ENCODE measurements around the gene TRMU.

Gene TRMU

DNA sequence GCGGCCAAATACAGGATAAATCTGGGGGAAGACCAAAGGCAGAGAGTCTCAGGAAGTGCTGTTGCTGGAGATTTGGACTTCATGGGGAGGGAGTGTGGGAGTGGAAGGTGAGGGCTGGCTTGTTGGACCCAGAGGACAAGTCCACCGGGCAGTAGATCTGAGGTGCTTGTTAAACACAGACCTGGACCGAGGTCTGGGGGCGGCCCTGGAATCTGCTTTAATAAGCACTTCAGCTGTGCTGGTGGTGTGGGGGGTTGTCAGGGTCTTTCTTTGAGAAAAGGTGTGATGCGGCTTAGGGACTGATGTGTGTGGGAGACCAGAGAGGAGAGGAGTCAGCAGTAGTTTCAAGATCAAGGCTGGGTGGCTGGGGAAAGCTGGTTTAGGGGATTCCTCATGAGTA, 4.4 kb downstream of the TRMU start:
- no peak for DNase-seq

DNA sequence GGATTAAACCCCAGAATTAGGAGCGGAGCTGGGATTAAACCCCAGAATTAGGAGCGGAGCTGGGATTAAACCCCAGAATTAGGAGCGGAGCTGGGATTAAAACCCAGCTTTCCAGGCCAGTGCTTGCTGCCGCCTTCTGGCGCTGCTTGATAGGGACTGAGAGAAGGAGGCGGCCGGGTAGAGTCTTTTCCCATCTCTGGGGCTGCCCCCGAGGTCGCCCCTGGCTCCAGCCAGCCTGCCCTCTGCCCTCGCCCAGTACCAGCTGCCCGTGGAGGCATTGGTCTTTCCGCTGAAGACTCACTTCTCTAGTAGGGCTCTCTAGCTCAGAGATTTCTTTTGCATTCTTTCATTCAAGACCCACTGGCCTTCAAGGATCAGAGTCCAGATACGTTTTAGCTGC, 5.2 kb downstream of the TRMU start:
- no peak for DNase-seq

DNA sequence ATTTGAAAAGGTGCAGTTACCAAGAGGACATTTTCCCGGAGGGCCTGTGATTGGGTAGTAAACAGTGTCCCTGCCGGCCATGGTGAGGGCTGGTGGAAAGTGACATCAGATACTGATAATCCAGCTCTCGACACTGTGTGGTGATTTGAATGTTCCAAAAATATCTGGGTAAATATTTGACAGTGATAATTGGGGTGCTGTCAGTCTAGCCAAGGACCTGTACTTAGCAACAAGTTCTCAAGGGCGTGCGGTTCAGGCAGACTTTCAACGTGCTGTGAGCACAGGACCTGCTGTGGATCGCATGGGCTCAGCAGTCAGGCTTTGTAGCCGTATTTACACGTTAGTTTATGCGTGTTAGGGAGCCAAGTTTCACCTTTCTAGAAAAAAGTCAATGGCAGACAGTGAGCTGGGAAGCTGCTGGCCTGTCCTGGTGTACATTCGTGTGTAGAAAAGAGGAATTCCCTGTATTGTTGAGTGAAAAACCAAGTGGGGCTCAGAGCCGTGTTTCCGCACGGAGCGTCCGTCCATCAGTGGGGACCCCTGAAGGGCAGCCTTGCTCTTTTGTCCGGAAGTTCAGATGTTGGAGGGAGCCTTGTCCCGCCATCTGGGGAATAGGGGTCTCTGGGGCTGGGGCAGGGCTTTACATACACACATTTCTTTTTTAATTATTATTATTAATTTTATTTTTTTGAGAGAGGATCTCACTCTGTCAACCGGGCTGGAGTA, 11.3 kb downstream of the TRMU start:
- no peak for DNase-seq

DNA sequence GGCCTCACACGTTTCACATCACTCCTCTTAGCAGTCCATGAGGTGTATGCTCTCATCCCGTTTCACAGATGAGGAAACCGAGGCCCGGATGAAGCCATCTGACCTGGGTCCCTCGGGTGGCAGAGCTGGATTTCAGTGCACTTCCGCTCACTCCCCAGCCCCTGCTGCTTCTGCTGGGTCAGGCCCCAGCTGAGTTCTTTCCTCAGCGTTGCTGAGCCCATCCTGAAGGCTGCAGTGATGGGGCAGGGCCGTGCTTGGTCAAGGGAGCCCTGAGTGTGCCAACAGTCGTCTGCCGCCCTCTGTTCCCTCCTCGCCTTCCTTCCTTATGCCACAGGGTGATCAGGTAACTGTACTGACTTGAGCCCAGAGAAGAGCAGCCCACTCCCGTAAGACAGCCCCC, 12.1 kb downstream of the TRMU start:
- no peak for DNase-seq

DNA sequence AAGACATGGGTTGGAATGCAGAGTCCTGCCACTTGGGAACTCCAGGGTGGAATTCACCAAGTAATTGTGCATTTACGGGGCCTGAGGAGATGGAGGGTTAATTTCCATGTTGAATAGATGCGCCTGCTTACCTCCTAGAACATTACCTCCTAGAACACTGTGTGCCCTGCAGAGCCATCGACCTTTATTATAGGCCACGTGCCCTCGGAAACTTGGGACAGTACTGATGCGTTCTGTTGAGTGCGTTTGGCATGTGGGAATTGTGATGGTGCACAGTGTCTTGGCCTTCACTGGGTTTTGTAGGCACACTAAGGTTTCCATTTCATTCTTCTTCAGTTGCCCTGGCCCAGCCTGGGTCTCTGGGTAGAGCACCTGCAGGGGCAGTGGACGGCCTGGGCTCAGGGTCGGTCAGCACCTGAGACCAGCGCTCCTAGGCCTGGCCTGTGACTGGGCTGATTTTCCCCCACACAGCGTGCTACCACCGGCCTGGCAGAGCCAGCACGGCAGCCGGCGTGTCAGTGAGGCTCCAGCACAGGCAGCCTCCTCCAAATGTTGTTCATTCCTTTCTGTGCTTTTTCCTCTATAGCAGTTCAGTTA, 12.7 kb downstream of the TRMU start:
- DNase-seq = no peak

DNA sequence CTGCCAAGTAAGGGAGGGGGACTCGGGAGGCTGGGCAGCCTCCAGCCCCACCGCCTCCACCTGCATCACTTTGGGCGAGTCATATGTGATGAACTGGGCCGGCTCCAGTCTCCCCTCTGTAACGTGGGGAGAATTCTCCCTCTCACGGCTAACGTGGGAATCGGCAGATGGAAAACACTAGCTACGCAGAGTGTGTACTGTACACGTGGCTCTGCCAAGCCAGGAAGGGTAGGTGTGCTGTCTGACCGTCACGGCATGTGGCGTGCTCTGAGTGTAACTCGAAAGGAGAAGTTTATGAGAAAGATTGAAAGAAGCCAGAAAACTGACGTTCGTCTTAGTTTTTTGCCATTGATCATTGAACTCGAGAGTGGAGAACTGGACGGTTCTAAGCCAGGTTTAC, 13.7 kb downstream of the TRMU start:
- no peak for DNase-seq

DNA sequence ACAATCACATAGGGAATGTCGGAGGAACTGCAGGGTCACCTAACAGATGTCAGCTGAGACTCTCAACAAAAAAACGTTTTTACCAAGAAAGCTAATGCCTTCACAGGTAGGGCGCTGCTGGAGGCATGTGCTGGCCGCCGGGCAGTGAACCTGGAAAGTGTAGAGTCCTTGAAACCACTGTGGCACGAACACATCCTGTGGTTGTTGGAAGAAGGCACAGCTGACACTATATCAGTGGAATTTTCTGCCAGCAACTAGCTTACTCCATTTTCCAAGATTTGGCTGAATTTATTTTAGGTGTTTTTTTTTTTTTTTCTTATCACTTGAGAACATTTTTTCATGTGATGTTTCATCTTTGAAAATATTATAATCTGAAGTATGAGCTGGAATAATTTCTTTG, 14.2 kb downstream of the TRMU start:
- DNase-seq = no peak

DNA sequence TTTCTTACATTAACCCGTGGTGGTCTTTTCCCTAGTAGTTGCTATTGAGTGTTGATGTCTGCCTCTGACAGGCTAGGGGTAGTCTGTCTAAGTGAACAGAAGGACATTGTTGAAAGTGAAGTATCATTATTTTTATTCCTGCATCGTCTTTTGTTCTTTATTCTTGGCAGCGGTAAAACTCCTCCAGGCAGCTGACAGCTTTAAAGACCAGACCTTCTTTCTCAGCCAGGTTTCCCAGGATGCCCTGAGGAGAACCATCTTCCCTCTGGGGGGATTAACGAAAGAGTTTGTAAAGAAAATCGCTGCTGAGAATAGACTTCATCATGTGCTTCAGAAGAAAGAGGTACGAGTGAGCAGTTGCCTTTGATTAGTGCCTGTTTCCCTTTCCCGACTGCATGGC, 14.6 kb downstream of the TRMU start:
- DNase-seq = no peak

DNA sequence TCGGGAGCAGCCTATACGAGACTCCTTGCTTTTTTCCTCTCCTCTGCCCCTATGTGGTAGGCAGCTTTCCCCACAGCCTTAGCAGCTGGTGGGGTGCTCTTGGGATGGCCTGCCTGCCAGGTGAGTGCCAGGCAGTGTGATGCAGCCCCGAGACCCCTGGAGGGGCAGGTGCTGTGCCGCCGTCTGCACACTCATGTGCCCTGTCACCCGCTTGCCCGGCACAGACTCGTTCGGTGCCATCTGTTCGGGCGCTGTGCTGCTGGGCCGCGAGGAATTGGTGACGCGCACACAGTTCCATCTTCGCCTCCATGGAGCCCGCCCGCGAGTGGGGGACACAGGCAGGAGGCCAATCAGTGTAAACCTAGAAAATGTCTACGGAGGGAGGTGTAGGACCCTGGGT, 15.1 kb downstream of the TRMU start:
- DNase-seq = no peak

DNA sequence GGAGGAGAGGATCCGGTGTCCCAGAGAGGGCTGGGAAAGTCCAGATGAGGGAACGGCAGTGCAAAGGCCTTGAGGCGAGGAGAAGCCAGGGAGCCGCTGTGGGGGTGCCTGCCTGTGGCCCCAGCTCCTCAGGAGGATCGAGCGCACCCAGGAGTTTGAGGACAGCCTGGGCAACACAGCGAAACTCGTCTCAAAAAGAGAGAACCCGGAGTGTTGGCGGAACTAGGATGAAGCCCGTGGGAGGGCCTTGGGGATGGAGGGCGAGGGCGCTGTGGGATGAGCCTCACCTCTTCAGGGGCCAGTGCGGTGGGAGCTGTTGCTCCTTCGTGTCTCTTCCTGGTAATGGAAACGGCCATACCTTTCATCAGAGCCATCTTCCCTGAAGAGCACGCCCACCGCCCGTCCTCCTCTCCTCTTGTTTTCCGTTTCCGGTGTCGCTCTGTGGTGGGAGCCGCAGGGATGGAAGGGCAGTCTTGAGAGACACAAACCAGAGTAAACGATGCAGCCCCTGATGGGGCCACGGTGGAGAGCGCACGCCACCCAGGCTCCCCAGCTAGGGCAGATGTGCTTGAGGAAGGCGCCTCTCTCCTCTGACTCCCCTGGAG, 15.7 kb downstream of the TRMU start:
- no peak for DNase-seq

DNA sequence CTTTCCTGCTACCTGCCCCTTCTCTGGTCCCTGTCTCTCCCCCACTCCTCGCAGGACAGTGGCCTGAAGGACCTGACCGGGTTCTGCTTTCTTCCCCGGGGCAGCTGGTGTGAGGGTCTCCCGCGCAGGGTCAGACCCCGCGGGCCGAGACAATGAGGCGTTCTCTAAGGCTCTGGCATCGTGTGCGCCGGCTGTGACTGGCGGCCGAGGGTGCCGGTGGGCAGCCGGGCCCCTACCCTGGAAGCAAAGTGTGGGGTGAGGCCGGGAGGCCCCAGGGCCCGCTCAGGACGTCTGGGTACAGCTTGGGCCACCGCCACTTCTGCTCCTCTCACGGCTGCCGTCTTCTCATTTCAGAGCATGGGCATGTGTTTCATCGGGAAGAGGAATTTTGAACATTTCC, 16.3 kb downstream of the TRMU start:
- no peak for DNase-seq

DNA sequence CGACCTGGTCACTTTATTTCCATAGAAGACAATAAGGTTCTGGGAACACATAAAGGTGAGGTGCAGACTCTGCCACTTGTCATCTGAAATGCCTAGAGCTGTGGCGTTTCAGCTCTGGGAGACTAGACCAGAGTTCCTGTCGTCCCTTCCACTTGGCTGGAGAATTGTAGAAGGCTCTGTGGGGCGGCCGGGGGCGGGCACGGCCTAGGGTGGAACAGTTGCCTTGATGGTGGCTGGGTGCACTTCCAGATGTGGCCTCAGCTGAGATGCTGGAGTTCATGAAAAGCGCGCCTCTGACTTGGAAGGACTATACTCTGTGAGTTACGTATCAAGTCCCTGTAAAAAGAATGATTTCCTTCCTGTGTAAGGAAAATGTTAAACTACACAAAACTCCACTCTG, 16.8 kb downstream of the TRMU start:
- no peak for DNase-seq

DNA sequence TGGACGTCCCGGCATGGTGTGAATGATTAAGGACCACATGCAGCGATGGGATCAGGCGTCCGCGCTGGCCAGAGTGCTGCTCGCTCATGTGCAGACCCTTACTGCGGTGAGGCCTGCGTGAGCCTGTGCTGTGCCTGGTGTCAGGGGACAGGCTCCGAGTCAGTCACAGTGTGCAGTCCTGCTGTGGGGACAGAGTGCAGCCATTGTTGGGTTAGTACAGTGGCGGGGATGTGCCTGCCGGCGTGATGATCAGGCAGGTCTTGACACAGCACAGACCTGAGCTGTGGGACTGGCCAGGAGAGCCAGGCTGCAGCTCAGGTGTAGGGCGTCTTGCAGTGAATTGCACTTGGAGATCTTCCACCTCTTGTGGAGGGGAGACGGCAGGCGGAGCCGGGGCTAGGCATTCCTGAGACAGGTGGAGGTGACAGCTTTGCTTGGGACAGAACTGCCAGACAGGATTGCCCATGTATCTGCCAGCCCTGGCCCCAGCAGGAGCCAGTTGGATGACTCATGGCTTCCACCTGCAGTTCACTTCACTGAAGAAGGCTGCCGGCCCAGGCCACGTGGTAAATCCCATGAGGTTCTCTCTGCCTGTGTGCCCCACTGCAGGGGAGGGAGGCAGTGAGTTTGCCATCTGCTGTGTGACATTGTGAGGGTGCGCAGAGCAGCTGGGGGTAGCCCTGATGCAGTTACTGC, 17.3 kb downstream of the TRMU start:
- no peak for DNase-seq

DNA sequence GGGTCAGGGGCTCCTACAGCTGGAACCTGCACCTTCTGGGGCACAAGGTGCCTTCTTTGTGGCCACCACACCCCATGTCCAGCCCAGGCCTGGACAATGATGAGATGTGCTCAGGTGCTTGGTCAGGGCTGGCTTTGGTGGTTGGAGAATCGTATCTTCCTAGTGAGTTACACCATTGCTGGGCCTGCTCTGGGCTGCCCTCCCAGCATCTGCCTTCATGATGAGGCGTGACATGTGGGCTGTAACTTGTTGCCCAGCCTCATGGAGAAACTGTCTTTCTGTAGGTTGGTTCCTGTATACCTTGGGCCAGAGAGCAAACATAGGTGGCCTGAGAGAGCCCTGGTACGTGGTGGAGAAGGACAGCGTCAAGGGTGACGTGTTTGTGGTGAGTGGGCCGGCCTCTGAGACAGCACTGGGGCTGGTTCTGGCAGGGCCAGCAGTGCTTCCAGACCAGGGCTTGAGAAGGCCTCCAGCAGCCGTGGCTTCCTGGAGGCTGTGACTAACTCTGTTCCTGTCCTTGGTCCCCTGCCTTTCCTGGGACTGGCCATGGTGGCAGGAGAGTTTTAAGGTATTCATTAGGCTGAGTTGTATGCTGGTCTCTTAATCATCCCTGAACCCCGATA, 18.1 kb downstream of the TRMU start:
- DNase-seq = no peak

DNA sequence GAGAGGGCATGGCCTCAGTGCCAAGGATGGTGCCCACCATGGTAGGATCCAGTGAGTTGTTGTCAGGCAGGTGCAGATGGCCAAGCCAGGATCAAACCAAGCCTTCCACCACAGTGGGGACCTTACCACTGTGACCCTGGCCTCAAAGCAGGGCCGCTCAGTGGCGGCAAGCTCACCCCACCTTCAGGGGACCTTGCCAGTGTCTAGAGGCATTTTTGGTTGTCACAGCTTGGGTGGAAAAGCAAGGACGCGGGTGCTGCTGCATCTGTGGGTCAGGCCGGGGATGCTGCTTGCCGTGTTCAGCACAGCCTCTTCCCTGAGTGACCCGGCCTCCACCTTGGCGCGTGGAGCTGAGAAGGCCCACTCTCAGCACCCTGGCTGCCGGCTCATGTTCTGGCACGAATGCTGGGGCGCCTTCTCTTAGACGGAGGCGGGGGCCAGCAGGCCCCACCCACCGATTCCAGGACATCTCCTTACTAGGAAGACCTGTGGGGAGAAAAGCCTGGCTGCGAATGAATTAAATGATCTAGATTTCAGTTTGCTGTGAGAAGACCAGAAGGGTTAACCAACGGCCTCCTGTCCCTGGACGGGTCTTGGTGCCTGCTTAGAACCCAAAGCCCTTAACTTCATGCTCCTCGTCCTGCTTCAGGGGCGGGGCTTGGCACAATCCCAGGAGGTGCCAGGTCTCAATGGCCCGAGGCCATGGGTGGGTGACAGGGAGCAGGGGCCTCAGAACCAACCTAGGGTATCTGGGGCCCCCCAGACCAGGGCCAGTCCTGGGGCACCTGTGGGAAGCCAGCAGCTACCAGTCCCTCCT, 18.9 kb downstream of the TRMU start:
- no peak for DNase-seq

DNA sequence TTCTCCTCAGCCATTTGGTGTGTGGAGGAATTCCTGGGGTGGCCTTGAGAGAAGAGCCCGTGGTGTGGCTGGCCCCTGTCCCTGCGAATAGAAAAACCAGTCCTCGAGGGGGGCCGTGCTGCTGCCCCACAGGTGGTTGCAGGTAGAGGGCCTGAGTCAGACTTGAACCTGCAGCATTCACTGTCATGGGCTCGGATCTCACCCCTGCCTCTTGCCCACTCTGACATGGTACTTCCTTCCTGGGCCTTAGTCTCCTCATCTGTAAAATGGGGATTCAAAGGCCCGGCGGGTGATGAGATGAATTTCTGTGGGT, 19.4 kb downstream of the TRMU start:
- DNase-seq = no peak

DNA sequence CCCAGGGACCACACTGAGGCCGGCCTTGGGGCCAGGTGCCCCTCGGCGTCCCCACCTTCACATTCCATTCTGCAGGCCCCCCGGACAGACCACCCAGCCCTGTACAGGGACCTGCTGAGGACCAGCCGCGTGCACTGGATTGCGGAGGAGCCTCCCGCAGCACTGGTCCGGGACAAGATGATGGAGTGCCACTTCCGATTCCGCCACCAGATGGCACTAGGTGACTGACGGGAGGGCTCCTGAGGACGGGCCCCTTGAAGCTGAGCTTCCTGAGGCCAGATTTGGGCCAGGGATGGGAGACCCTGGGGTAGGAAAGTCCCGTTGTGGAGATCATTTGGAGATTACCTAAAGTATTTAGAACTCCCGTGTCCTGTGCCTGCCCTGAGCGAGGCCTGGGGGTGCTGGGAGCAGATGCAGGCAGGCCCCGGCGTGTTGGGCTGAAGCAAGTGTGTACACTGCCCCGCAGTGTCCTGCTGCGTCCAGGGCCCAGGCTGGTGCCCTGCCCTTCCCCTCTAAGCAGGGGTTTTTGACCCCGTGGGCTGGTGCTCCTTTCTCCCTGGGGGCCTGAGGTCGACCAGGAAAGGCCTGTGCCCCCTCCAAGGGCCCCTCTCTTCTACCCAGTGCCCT, 20.0 kb downstream of the TRMU start:
- DNase-seq = no peak

DNA sequence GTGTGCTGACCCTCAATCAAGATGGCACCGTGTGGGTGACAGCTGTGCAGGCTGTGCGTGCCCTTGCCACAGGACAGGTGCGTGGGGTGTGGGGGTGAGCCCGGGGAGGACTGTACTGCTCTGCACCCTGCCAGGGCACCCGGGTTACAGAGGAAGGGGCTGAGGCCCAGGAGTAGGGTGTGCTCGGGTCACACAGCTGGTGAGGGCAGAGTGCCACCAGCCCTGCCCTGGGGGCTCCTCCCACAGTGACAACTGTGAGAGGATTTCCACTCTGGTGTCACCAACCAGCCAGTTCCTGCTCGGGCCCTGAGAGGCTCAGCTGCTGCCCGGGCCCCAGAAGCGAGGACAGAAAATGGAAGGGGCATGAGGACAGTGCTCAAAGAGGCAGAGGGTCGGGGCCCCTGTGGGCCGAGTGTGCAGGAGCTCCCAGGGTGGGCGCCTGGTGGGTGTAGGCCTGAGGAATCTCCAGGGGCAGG, 20.5 kb downstream of the TRMU start:
- no peak for DNase-seq

DNA sequence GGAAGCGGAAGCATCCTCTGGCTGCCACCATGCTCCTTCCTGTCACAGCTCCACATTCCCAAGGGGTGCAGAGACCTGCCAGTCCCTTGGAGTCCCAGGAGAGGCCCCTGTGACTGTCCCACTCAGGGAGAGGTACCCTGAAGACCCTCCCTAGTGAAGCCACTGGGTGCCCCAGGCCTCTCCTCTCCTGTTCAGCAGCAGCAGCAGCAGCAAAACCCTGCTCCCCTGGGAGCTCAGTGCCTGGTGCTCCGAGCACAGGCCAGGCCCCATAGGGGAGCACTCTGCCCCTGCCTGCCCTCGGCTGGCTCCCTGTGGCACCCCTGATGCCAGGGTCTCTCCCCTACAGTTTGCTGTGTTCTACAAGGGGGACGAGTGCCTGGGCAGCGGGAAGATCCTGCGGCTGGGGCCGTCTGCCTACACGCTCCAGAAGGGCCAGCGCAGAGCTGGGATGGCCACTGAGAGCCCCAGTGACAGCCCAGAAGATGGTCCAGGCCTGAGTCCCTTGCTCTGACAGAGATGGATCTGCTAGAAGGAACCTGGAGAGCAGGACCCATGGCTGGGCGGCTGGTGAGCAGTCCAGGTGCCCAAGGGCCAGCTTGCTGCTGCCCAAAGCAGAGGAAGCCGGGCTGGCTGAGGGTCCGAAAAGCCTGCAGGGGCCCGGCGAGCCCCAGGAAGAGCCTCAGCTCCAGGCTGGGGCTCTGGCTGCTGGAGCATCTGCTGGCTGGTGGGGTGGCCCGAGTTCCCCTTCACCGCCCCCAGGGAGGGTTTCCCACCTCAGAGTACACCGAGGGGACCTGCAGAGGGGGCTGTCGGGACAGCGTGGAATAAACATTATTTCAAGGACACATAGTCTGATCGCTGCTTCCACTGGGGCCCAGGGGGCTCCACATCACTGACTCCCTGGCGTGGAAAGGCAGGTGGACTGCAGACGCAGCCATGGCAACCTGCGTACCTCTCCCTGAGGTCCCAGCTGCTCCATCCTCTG, 21.3 kb downstream of the TRMU start:
- no peak for DNase-seq

DNA sequence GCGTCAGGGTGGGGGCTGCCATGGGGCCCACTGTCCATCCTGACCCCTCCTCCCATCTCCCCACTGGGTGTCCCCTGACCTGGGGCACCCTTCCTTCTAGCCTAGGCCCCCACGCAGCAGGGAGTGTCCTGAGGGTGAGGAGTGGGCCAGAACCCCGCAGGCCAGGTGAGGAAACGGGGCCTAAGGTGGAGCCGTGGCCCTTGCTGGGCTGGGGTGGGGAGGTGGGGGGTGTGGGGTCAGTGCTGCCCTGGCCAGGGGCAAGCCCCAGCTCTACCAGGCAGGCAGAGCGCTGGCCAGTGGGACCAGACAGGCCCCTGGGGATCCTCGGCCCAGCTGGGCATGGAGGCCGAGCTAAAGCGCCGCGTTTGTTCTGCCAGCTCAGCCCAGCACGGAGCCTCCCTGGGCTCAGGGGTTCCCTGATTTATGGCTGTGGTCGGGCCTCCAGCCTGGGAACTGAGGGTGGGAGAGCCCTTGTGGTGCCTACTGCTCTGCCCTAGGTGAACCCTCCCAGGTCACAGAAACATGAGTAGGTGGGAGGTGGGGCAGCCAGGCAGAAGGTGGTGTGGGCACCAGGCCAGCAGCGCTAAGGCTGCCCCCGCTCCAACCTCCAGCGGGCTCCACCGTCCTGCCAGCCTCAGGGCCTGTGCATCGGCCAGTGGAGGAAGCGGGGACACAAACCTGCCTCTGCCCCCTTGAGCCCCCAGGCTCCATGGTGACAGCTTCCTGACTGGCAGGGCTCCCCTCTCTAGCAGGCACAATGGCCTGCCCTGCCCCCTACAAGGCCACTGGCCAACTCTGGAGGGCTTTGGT, 22.4 kb downstream of the TRMU start:
- DNase-seq = no peak

Data from NCI-H1417 treated with DMSO at 0.1 percent for 48 hours (cell line).